MM.1S (cell line): ENCODE results near the gene IDH2.

ENCODE experiments used
- EZH2 ChIP-seq: fragments of 300-600 bp; sonication (generic); optimal IDR thresholded peaks from 2 replicates; pipeline ENCODE3; 2017; ENCODE audit warnings: low read depth, mild to moderate bottlenecking, antibody characterized with exemption, low read length, mixed read lengths
- EZH2phosphoT487 ChIP-seq: fragments of 300-600 bp; sonication (generic); IDR thresholded peaks from 2 replicates; pipeline ENCODE4 v1.6.1; 2018; ENCODE audit warnings: antibody characterized with exemption, low read length
- TF ChIP-seq, protein P1 (sequence below): fragments of 300-600 bp; sonication (generic); IDR thresholded peaks from 2 replicates; pipeline ENCODE4 v1.5.1; 2016; ENCODE audit warnings: antibody characterized with exemption, low read length, mixed read lengths

GRCh38 chr15:90138071-90138833 lies 36.0 kb upstream of the IDH2 start:
- TF ChIP-seq, protein P1, sequence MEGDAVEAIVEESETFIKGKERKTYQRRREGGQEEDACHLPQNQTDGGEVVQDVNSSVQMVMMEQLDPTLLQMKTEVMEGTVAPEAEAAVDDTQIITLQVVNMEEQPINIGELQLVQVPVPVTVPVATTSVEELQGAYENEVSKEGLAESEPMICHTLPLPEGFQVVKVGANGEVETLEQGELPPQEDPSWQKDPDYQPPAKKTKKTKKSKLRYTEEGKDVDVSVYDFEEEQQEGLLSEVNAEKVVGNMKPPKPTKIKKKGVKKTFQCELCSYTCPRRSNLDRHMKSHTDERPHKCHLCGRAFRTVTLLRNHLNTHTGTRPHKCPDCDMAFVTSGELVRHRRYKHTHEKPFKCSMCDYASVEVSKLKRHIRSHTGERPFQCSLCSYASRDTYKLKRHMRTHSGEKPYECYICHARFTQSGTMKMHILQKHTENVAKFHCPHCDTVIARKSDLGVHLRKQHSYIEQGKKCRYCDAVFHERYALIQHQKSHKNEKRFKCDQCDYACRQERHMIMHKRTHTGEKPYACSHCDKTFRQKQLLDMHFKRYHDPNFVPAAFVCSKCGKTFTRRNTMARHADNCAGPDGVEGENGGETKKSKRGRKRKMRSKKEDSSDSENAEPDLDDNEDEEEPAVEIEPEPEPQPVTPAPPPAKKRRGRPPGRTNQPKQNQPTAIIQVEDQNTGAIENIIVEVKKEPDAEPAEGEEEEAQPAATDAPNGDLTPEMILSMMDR = no peak
- no peak for TF ChIP-seq EZH2
- no peak for TF ChIP-seq EZH2phosphoT487
